Esophagus squamous epithelium (tissue), 5 donors: ENCODE measurements around the gene TMA16. TPM values are rescaled to one million over a fixed set of nuclear protein-coding genes. Genes with fewer than 3 reads are reported as not detected.

ENCODE experiments used
- DNase-seq: peaks from one replicate; lab custom pipeline; 2025; lab: John Stamatoyannopoulos, UW
- H3K27ac ChIP-seq, 4 donors: fragments of 200-600 bp; sonication (generic); one replicate each; pipeline ENCODE4 v1.5.1; 2016 to 2019; ENCODE audit warnings: mild to moderate bottlenecking in 1 of 4
- H3K27me3 ChIP-seq, 4 donors: fragments of 200-600 bp; sonication (generic); 1 replicate in 3 of 4; 2 replicates in 1 of 4; pipeline versions ENCODE4 v1.5.1 to v1.6.0; 2017 to 2021; ENCODE audit warnings: antibody characterized with exemption in 1 of 4
- H3K36me3 ChIP-seq, 3 donors: fragments of 200-600 bp; sonication (generic); one replicate each; pipeline ENCODE4 v1.5.1; 2016 to 2019
- H3K4me1 ChIP-seq, 3 donors: fragments of 200-600 bp; sonication (generic); one replicate each; pipeline ENCODE4 v1.5.1; 2017 to 2019
- H3K4me3 ChIP-seq, 4 donors: fragments of 200-600 bp; sonication (generic); 1 replicate in 3 of 4; 2 replicates in 1 of 4; pipeline ENCODE4 v1.5.1; 2016 to 2019; ENCODE audit warnings: mild to moderate bottlenecking in 2 of 4, moderate library complexity in 1 of 4
- H3K9me3 ChIP-seq, 3 donors: fragments of 200-600 bp; sonication (generic); one replicate each; pipeline ENCODE4 v1.5.1; 2016 to 2019
- POLR2A ChIP-seq, 4 donors: fragments of 450-650 bp; IDR thresholded peaks; one replicate each; pipeline ENCODE4 v1.6.1; 2017; ENCODE audit warnings: antibody characterized with exemption in 4 of 4, mild to moderate bottlenecking in 4 of 4, moderate library complexity in 3 of 4
- WGBS, 2 donors: methylation state at CpG; one replicate each; pipeline ENCODE4 v1.1.5; 2018; 5-methylcytosine and 5-hydroxymethylcytosine counted together
- intact Hi-C: fragments of 100-400 bp; cut with DNase I; formaldehyde crosslinking; loops from one replicate; pipeline ENCODE4 v1.15.0; 2022
- total RNA-seq, 4 donors: library from RNA; depleted of rRNA; stranded (reverse); fragments of >200 nt; gene quantifications; one replicate each; pipeline ENCODE4 v1.1.0, GENCODE V29; 2016
- TF ChIP-seq, protein P1 (sequence below), 6 experiments: fragments of 450-650 bp in 4 of 6; fragments of 200-600 bp in 2 of 6; sonication (generic) in 2 of 6; IDR thresholded peaks; one replicate each; pipeline ENCODE4 v1.5.1; 2016 to 2019; ENCODE audit warnings: antibody characterized with exemption in 6 of 6, mild to moderate bottlenecking in 4 of 6, moderate library complexity in 4 of 6
- donor health status: DM: yes; HTN: yes; CAD: no.

TMA16 gene
- total RNA-seq, 4 donors from 2014 or later: 17.4 to 34.0 (median 23.0) TPM

- Histone ChIP-seq H3K27me3 (no peaks in the 10 kb centered on the region), H3K27ac (no peak overlapping the region), H3K9me3 (no peaks in the 10 kb centered on the region), H3K4me1 (no peaks in the 10 kb centered on the region), H3K36me3 (no peaks in the 10 kb centered on the region), H3K4me3 (no peak overlapping the region)
- 33 to 41% methylated on average over 5 of the region's 5 CpGs for WGBS, 2 donors
- DNase-seq: no peak
- no peak for TF ChIP-seq POLR2A (IDR thresholded peaks at IDR 0.05)
- TF ChIP-seq, protein P1, sequence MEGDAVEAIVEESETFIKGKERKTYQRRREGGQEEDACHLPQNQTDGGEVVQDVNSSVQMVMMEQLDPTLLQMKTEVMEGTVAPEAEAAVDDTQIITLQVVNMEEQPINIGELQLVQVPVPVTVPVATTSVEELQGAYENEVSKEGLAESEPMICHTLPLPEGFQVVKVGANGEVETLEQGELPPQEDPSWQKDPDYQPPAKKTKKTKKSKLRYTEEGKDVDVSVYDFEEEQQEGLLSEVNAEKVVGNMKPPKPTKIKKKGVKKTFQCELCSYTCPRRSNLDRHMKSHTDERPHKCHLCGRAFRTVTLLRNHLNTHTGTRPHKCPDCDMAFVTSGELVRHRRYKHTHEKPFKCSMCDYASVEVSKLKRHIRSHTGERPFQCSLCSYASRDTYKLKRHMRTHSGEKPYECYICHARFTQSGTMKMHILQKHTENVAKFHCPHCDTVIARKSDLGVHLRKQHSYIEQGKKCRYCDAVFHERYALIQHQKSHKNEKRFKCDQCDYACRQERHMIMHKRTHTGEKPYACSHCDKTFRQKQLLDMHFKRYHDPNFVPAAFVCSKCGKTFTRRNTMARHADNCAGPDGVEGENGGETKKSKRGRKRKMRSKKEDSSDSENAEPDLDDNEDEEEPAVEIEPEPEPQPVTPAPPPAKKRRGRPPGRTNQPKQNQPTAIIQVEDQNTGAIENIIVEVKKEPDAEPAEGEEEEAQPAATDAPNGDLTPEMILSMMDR (IDR thresholded peaks at IDR 0.05): no peak
- intact Hi-C loops: no loop called here
Observed at GRCh38 chr4:163565226-163566135, 71.0 kb downstream of the TMA16 start.

DNA sequence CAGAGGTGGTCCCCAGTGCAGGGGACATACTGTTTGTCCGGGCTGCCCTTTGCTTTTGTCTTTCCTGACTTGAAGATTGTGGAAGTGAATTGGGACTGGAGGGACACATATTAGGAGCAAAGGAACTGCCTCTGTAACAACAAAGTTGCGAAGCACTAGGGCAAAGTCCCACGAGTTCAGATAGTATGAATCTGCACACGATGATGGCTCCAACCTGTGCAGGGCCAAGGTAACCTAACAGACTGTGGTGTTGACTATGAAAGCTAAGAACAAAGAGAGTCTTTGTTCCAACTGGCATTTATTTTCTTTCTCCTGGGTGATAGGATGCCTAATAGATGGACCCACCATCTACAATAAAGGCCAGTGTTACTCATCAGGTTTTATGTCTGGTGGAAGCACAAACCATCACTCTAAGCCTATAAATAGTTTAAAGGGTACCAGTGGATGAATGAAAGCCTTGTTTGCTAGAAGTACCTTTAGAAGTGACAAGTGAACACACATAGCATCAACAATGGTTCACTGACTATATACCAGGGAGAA lies 71.8 kb downstream of the TMA16 start:
- no peak for TF ChIP-seq POLR2A (IDR thresholded peaks at IDR 0.05)
- H3K27ac ChIP-seq: no peak overlapping the region
- no peaks in the 10 kb centered on the region for H3K27me3 ChIP-seq
- no peaks in the 10 kb centered on the region for H3K4me1 ChIP-seq
- WGBS, 2 donors: 63 to 80% methylated on average over 4 of the region's 4 CpGs
- H3K36me3 ChIP-seq: no peaks in the 10 kb centered on the region
- intact Hi-C loops: no loop called here
- no peak overlapping the region for H3K4me3 ChIP-seq
- no peak for DNase-seq
- no peaks in the 10 kb centered on the region for H3K9me3 ChIP-seq

DNA sequence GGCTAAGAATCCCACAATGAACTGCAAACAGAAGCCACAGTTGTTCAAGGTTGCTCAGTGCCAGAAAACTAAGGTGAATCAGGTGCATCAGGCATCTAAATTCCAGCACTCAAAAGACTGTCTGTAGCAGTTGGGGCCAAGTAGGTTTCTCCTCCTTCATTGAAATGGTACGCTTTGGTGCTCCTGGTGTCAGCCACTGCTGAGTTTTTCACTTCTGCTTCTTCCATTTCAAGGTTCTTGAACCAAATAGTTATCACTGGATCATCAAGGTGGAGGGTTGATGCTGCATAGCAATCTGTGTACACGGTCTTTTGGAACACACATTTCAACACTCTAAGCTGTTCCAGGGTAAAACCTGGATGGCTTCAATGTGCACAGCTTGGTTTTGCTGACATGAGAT lies 74.4 kb downstream of the TMA16 start:
- intact Hi-C loops: no loop called here
- Histone ChIP-seq H3K4me1 (no peaks in the 10 kb centered on the region), H3K36me3 (no peaks in the 10 kb centered on the region), H3K27ac (no peak overlapping the region), H3K27me3 (no peaks in the 10 kb centered on the region), H3K9me3 (no peaks in the 10 kb centered on the region), H3K4me3 (no peak overlapping the region)
- 47 to 57% methylated on average over 2 of the region's 2 CpGs for WGBS, 2 donors
- DNase-seq: no peak
- TF ChIP-seq, protein P1 (IDR thresholded peaks at IDR 0.05): no peak

Other genes starting within 250 kb of the TMA16 start
- 1 to 10 TPM in 2 of 4 donors, under 1 TPM in 1, not detected in 1; 0.48 to 2.4 (median 1.1) TPM for gene NPY1R, start 162.1 kb upstream of the TMA16 start, total RNA-seq
- gene NPY5R, start 150.8 kb upstream of the TMA16 start, total RNA-seq: under 1 TPM in 2 of 4 donors, not detected in 2; under 0.01 to 0.44 TPM
- gene TKTL2, start 20.9 kb upstream of the TMA16 start, total RNA-seq: under 1 TPM in 1 of 4 donors, not detected in 3; 0.09 TPM